ENCODE measurements around the gene CLDN34.
A peak's percentile ranks its signal among the peaks of the same experiment; 100 is the strongest.

Gene CLDN34

DNA sequence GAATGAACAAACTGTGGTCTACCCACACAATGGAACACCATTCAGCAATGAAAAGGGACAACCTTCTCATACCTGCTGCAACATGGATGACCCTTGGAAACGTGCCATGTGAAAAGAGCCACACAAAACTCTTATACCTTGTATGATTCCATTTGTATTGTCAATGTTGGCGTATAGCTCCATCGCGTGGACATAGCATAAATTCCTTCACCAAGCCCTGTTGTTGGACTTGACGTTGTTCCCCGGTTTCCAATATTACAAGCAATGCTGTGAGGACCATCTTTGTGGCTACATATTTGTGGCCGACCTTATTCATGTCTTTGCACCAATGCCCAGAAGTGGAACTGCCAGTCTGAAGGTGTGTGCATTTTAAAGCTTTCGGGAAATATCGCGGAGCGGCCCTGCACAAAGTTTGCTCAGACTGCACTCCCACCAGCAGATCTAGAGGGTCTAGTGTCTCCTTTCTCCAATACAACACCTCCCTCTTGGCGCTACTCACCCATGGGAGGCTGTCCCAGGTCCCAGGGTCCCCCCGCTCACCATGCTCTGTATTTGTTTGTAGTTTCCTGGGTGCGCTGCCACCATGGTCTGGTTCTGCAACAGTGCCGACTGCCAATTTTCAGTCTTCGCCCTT, at the start of gene CLDN34:
CLDN34 (plus strand) TSS at position 584 of the 634 bp plus-strand sequence; CDS start at position 584, 0 bp downstream.
- no peak for DNase-seq

- DNase-seq: no peak
Measured at GRCh38 chrX:9917861-9918260, 49.3 kb upstream of the CLDN34 start.

- DNase-seq: no peak
Measured at GRCh38 chrX:9919632-9920172, 47.5 kb upstream of the CLDN34 start.

- DNase-seq: no peak
Measured at GRCh38 chrX:9921407-9921806, 45.8 kb upstream of the CLDN34 start.

- DNase-seq: no peak
Measured at GRCh38 chrX:9923357-9923756, 43.8 kb upstream of the CLDN34 start.

GRCh38 chrX:9926002-9926401, 41.2 kb upstream of the CLDN34 start:
- no peak for DNase-seq

- DNase-seq: no peak
Measured at GRCh38 chrX:9927698-9928482, 39.3 kb upstream of the CLDN34 start.

- no peak for DNase-seq
Measured at GRCh38 chrX:9935436-9935835, 31.7 kb upstream of the CLDN34 start.

DNA sequence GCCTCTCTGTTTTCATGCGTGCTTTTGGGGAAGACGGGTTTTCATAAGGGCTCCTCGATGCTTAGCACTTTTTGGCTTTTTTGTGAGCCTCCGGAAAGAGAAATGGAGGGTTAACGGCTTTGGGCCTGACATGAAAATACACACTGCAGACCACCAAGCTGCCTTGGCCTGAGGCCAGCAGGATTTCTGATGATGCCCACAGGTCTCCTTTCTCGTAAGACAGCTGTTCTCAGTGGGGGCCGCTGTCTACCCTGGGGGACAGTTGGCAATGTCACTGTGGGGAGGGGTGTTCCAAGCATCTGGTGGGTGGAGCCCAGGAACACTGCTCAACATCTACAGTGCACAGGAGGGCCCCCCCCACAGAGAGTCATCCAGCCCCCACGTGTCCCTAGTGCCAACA, 29.4 kb upstream of the CLDN34 start:
- no peak for DNase-seq

- no peak for DNase-seq
Measured at GRCh38 chrX:9938516-9938915, 28.6 kb upstream of the CLDN34 start.

- DNase-seq: no peak
Measured at GRCh38 chrX:9940421-9940820, 26.7 kb upstream of the CLDN34 start.

GRCh38 chrX:9942086-9942485, 25.1 kb upstream of the CLDN34 start:
- DNase-seq: peak; percentile 54

GRCh38 chrX:9943420-9943819, 23.7 kb upstream of the CLDN34 start:
- DNase-seq: no peak

DNA sequence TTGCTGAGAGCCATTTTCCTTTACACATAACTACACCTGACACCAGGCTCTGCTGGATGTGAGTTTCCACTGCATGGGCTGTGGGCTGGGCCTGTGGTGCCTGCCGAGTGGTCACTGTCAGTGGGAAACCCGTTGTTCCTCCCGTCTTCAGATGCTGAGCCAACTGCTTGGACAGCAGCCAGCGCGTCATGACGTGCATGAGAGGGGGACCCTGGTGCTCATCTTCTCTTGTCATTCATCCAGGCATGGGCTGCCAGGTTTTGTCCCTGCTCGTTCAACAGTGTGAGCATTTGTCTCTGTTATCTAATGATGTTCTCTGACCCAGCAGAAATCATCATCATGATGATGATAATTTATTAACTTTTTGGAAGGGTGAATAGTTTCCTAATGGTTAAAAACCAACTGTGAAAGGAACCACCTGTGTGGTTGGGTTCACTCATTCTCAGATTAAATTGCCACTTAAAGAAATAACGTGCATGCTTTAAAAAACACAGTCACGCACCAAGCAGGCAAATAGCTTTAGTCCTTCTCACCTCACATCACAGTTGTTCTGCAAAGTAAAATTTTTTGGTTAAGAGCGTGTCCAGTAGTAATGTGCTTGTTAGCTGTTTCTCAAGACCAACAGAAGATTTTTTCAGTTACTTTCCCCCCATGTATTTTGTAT, 19.9 kb upstream of the CLDN34 start:
- no peak for DNase-seq

DNA sequence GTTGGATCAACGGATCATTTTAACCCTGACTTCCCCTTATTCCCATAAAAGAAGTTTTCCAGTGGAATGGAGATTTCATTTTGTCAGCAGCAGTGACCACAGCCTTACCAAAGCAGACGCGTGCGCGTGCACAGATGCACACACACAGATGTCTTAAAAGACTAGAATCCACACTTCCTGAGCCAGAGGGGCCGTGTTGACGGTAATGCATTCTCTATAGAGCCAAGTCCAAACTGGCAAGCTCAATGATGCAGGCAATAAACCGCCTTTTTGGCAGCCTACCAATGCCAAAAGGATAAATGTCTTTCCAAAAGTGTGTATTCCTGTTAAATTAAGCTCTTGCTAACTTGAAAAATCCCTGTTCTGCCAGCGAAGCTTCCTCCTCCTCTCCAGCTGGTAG, 18.8 kb upstream of the CLDN34 start:
- no peak for DNase-seq

DNA sequence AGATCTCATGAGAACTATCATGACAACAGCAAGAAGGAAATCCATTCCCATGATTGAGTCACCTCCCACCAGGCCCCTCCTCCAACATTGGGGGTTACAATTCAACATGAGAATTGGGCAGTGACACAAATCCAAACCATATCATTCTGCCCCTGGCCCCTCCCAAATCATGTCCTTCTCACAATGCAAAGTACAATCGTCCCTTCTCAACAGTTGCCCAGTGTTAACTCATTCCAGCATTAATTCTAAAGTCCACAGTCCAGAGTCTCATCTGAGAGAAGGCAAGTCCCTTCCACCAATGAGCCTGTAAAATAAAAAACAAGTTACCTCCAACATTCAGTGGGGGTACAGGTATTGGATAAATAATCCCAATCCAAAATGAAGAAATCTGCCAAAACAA, 14.9 kb upstream of the CLDN34 start:
- DNase-seq: no peak

DNA sequence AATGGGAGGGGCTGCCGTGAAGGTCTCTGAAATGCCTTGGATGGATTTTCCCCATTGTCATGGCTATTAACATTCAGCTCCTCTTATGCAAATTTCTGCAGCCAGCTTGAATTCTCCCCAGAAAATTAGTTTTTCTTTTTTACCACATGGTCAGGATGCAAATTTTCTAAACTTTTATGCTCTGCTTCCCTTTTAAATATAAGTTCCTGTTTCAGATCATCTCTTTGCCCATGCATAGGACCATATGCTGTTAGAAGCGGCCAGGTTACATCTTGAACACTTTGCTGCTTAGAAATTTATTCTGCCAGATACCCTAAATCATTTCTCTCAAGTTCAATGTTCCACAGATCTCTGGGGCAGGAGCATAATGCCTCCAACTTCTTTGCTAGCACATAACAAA, 13.8 kb upstream of the CLDN34 start:
- DNase-seq: no peak

- DNase-seq: no peak
Measured at GRCh38 chrX:9955506-9955905, 11.7 kb upstream of the CLDN34 start.

- no peak for DNase-seq
Measured at GRCh38 chrX:9957743-9958142, 9.4 kb upstream of the CLDN34 start.

GRCh38 chrX:9958183-9958582, 9.0 kb upstream of the CLDN34 start:
- no peak for DNase-seq

DNA sequence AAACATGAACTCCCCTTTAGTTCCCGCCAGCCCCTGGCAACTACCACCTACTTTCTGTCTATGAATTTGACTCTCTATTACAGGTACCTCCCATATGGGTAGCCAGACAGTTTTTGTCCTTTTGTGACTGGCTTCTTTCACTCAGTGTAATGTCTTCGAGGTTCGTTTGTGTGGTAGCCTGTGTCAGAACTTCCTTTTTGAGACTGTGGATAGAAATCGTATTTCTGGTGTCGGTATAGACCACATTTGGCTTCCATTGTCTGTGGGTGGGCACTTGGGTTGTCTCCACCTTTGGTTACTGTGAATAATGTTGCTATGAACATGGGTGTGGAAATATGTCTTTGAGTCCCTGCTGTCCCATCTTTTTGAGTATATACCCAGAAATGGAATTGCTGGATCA, 5.4 kb upstream of the CLDN34 start:
- no peak for DNase-seq

GRCh38 chrX:9977635-9978034, 10.5 kb downstream of the CLDN34 start:
- DNase-seq: no peak

DNA sequence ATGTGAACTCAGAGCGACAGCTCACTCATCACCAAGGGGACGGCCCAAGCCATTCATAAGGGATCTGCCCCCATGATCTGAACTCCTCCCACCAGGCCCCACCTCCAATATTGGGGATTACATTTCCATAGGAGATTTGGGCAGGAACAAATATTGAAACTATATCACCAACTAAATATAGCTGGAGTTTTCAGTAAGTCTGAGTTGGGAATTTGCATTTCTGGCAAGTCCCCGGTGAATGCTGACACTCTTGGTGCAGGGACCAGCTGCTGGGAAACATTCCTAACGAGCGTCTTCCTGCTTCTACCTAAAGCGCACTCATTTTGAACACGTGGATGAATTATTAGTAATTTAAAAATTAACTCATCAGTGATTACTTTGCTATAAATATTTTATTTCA, 13.2 kb downstream of the CLDN34 start:
- DNase-seq: no peak

GRCh38 chrX:9980927-9981326, 13.8 kb downstream of the CLDN34 start:
- DNase-seq: no peak

All from activated naive CD4-positive, alpha-beta T cell treated with anti-CD3 and anti-CD28 coated beads, Interleukin-2, amount 50 U/mL, for 16 hours (primary cell).